GM20000 (cell line): ENCODE data around the gene STK4.

ENCODE experiments used
- DNase-seq: peaks from one replicate; pipeline ENCODE4 v3.0.0; 2012; ENCODE audit warnings: low spot score
- CTCF ChIP-seq: IDR thresholded peaks from 2 replicates; pipeline ENCODE4 v1.5.1; 2012; ENCODE audit warnings: mild to moderate bottlenecking, control low read depth; ENCODE audit errors: extremely low read depth, missing control alignments

The STK4 gene

GRCh38 chr20:45064812-45065211 lies 98.5 kb downstream of the STK4 start:
- no peak for TF ChIP-seq CTCF
- DNase-seq: no peak

GRCh38 chr20:45066372-45066771 lies 100.1 kb downstream of the STK4 start:
- no peak for DNase-seq

GRCh38 chr20:45067087-45067486 lies 100.8 kb downstream of the STK4 start:
- no peak for DNase-seq
- TF ChIP-seq CTCF: no peak

More at GRCh38 chr20:45066372-45066771, 100.1 kb downstream of the STK4 start:
- TF ChIP-seq CTCF: no peak

GRCh38 chr20:45067558-45067957 lies 101.2 kb downstream of the STK4 start:
- no peak for DNase-seq
- no peak for TF ChIP-seq CTCF

- TF ChIP-seq CTCF: no peak
- no peak for DNase-seq
Measured at GRCh38 chr20:45069261-45069660, 102.9 kb downstream of the STK4 start.

- no peak for DNase-seq
Measured at GRCh38 chr20:45070932-45071632, 104.8 kb downstream of the STK4 start.

GRCh38 chr20:45072066-45072465 lies 105.8 kb downstream of the STK4 start:
- DNase-seq: no peak
- TF ChIP-seq CTCF: no peak

More at GRCh38 chr20:45070932-45071632, 104.8 kb downstream of the STK4 start:
- TF ChIP-seq CTCF: no peak
